Nephron (organoid): ENCODE data around the gene MAP3K12.

Experiments
- H3K27ac Mint-ChIP-seq, 3 experiments: 2 replicates each; pipeline ENCODE4 v1.8.0; 2020; ENCODE audit warnings: mixed read lengths in 3 of 3, mild to moderate bottlenecking in 2 of 3, moderate library complexity in 1 of 3
- H3K27me3 Mint-ChIP-seq: 2 replicates; pipeline ENCODE4 v1.8.0; 2021; ENCODE audit warnings: low read depth, mild to moderate bottlenecking, moderate library complexity, mixed read lengths
- H3K36me3 Mint-ChIP-seq: 2 replicates; pipeline ENCODE4 v1.8.0; 2020; ENCODE audit warnings: low read depth, mixed read lengths
- H3K4me1 Mint-ChIP-seq: 2 replicates; pipeline ENCODE4 v1.8.0; 2020; ENCODE audit warnings: mixed read lengths
- H3K4me3 Mint-ChIP-seq, 3 experiments: 2 replicates each; pipeline ENCODE4 v1.8.0; 2020; ENCODE audit warnings: mild to moderate bottlenecking in 3 of 3, mixed read lengths in 3 of 3, moderate library complexity in 2 of 3
- H3K9me3 Mint-ChIP-seq: 2 replicates; pipeline ENCODE4 v1.8.0; 2020; ENCODE audit warnings: mixed read lengths
- CTCF ChIP-seq, 3 experiments: fragments of 200-600 bp; sonication (generic); IDR thresholded peaks; one replicate each; pipeline ENCODE4 v1.5.0; 2021; ENCODE audit warnings: antibody characterized with exemption in 3 of 3; ENCODE audit not compliant: unreplicated experiment in 3 of 3

MAP3K12 gene

GRCh38 chr12:53497461-53497860 lies 1.8 kb downstream of the MAP3K12 start:
- no peak for TF ChIP-seq CTCF (IDR thresholded peaks at IDR 0.05; ENCODE audit: unreplicated experiment in 3 of 3)
- Mint-ChIP-seq H3K4me3 (peak overlapping the region; percentile 96), H3K27me3 (peaks cover 4% of the 10 kb centered on the region), H3K27ac (peak overlapping the region; percentile 96 to 99 (median 97)), H3K4me1 (peaks cover 69% of the 10 kb centered on the region), H3K36me3 (no peaks in the 10 kb centered on the region), H3K9me3 (no peaks in the 10 kb centered on the region)

GRCh38 chr12:53496752-53497032 lies 2.6 kb downstream of the MAP3K12 start:
- H3K27ac Mint-ChIP-seq: peak overlapping the region; percentile 96 to 99 (median 98)
- peaks cover 69% of the 10 kb centered on the region for H3K4me1 Mint-ChIP-seq
- TF ChIP-seq CTCF (IDR thresholded peaks at IDR 0.05; ENCODE audit: unreplicated experiment in 3 of 3): no peak
- no peaks in the 10 kb centered on the region for H3K9me3 Mint-ChIP-seq
- H3K27me3 Mint-ChIP-seq: peaks cover 4% of the 10 kb centered on the region
- H3K4me3 Mint-ChIP-seq: peak overlapping the region; percentile 79 to 96 (median 83)
- no peaks in the 10 kb centered on the region for H3K36me3 Mint-ChIP-seq

GRCh38 chr12:53495903-53496751 lies 3.1 kb downstream of the MAP3K12 start:
- Mint-ChIP-seq H3K27me3 (peaks cover 4% of the 10 kb centered on the region), H3K9me3 (no peaks in the 10 kb centered on the region), H3K27ac (peak overlapping the region; percentile 96 to 99 (median 98)), H3K36me3 (no peaks in the 10 kb centered on the region), H3K4me3 (peak overlapping the region; percentile 79 to 86 (median 83)), H3K4me1 (peaks cover 69% of the 10 kb centered on the region)
- TF ChIP-seq CTCF (IDR thresholded peaks at IDR 0.05; ENCODE audit: unreplicated experiment in 3 of 3): no peak

- H3K4me3 Mint-ChIP-seq: peak overlapping the region; percentile 86 to 88 (median 88)
- peak overlapping the region; percentile 90 to 97 (median 95) for H3K27ac Mint-ChIP-seq
- H3K9me3 Mint-ChIP-seq: no peaks in the 10 kb centered on the region
Measured at GRCh38 chr12:53493610-53494391, 5.5 kb downstream of the MAP3K12 start.

GRCh38 chr12:53492830-53493609 lies 6.2 kb downstream of the MAP3K12 start:
- Mint-ChIP-seq H3K9me3 (no peaks in the 10 kb centered on the region), H3K4me1 (peaks cover 55% of the 10 kb centered on the region), H3K27ac (peak overlapping the region; percentile 90 to 97 (median 95)), H3K27me3 (no peaks in the 10 kb centered on the region), H3K36me3 (peaks cover 5% of the 10 kb centered on the region), H3K4me3 (peak overlapping the region; percentile 86 to 88 (median 88))
- TF ChIP-seq CTCF (IDR thresholded peaks at IDR 0.05; ENCODE audit: unreplicated experiment in 3 of 3): no peak

More at GRCh38 chr12:53493610-53494391, 5.5 kb downstream of the MAP3K12 start:
- no peaks in the 10 kb centered on the region for H3K27me3 Mint-ChIP-seq
- peaks cover 63% of the 10 kb centered on the region for H3K4me1 Mint-ChIP-seq
- H3K36me3 Mint-ChIP-seq: peaks cover 5% of the 10 kb centered on the region
- no peak for TF ChIP-seq CTCF (IDR thresholded peaks at IDR 0.05; ENCODE audit: unreplicated experiment in 3 of 3)
